GM18861 (cell line): ENCODE data around the gene RGS21.
"Not testable (repeated sequence)": the region's sequence is repeated elsewhere in the genome, so short reads cannot be mapped to it uniquely, and the experiment has no call there.

Source experiments
- ATAC-seq: cut with Tn5 transposase; IDR thresholded peaks from one replicate; pipeline ENCODE4 v1.9.1; 2021; ENCODE audit not compliant: unreplicated experiment

Gene RGS21

GRCh38 chr1:192316942-192317450 lies at the start of gene RGS21:
TSS of gene RGS21 (plus strand) at chr1:192316992. CDS start at chr1:192343037, 26,045 bp downstream.
- no peak for ATAC-seq

- ATAC-seq, result no peak
These were observed 48.2 kb upstream of the RGS21 start for GRCh38 chr1:192268468-192269052.

- ATAC-seq, result no peak
These were observed 46.4 kb upstream of the RGS21 start for GRCh38 chr1:192270398-192270797.

- no peak for ATAC-seq
These were observed 44.1 kb upstream of the RGS21 start for GRCh38 chr1:192272732-192273131.

- no peak for ATAC-seq
These were observed 42.2 kb upstream of the RGS21 start for GRCh38 chr1:192274588-192274987.

GRCh38 chr1:192277635-192278034 lies 39.2 kb upstream of the RGS21 start:
- ATAC-seq, result no peak

- ATAC-seq, result no peak
These were observed 31.9 kb upstream of the RGS21 start for GRCh38 chr1:192284927-192285326.

- ATAC-seq, result no peak
These were observed 13.8 kb upstream of the RGS21 start for GRCh38 chr1:192303029-192303428.

GRCh38 chr1:192308314-192308713 lies 8.5 kb upstream of the RGS21 start:
- not testable (repeated sequence) for ATAC-seq

- ATAC-seq, result no peak
These were observed 5.5 kb upstream of the RGS21 start for GRCh38 chr1:192311281-192311680.

GRCh38 chr1:192327997-192328396 lies 11.2 kb downstream of the RGS21 start:
- no peak for ATAC-seq

GRCh38 chr1:192342842-192343241 lies 26.1 kb downstream of the RGS21 start:
- no peak for ATAC-seq

GRCh38 chr1:192343344-192343743 lies 26.6 kb downstream of the RGS21 start:
- no peak for ATAC-seq

- no peak for ATAC-seq
These were observed 32.5 kb downstream of the RGS21 start for GRCh38 chr1:192349314-192349713.

- ATAC-seq, result no peak
These were observed 33.6 kb downstream of the RGS21 start for GRCh38 chr1:192350356-192350755.

GRCh38 chr1:192351550-192351949 lies 34.8 kb downstream of the RGS21 start:
- ATAC-seq, result no peak

GRCh38 chr1:192357924-192358323 lies 41.1 kb downstream of the RGS21 start:
- no peak for ATAC-seq

- no peak for ATAC-seq
These were observed 41.6 kb downstream of the RGS21 start for GRCh38 chr1:192358402-192358801.

- no peak for ATAC-seq
These were observed 42.0 kb downstream of the RGS21 start for GRCh38 chr1:192358822-192359221.

GRCh38 chr1:192363177-192363576 lies 46.4 kb downstream of the RGS21 start:
- no peak for ATAC-seq

GRCh38 chr1:192367436-192367835 lies 50.6 kb downstream of the RGS21 start:
- no peak for ATAC-seq

- ATAC-seq, result no peak
These were observed 58.5 kb downstream of the RGS21 start for GRCh38 chr1:192375306-192375705.

GRCh38 chr1:192376374-192376773 lies 59.6 kb downstream of the RGS21 start:
- ATAC-seq, result no peak
